H1 (cell line): ENCODE measurements around the gene TOP2A. TPM values are rescaled to one million over a fixed set of nuclear protein-coding genes. Genes with fewer than 3 reads are reported as not detected.

Source experiments
- CTCF ChIA-PET: fragments of 300-600 bp; sonication (Branson Sonifier 250); formaldehyde crosslinking; loops from one replicate; lab custom pipeline; 2021; ENCODE audit not compliant: partially characterized antibody; lab: Charles Lee
- POLR2A ChIA-PET: fragments of 300-600 bp; sonication (Branson Sonifier 250); formaldehyde crosslinking; loops from one replicate; lab custom pipeline; 2021; ENCODE audit warnings: inconsistent platforms; ENCODE audit not compliant: partially characterized antibody; lab: Charles Lee
- DNase-seq, 2 experiments: peaks; one replicate each; pipeline versions ENCODE4 v3.0.0 to v3.0.0-alpha.2; 2010 to 2022; ENCODE audit warnings: low spot score in 2 of 2, low read depth in 1 of 2, mixed read lengths in 1 of 2
- FAIRE-seq: peaks from 2 replicates; lab custom pipeline; 2011; peaks lifted over from hg19 to GRCh38; lab: Jason Lieb, UNC
- H2AFZ ChIP-seq: 2 replicates; pipeline ENCODE4 v1.8.1; 2012; ENCODE audit warnings: low read length, inconsistent platforms
- H2AK5ac ChIP-seq: 2 replicates; pipeline ENCODE4 v1.6.1; 2013; ENCODE audit warnings: low read depth, low read length
- H2BK120ac ChIP-seq: replicated peaks from 2 replicates; pipeline ENCODE3; 2013; ENCODE audit warnings: low read depth, low read length, inconsistent platforms
- H2BK12ac ChIP-seq: 2 replicates; pipeline ENCODE4 v1.6.1; 2013; ENCODE audit warnings: low read depth, low read length
- H2BK15ac ChIP-seq: 2 replicates; pipeline ENCODE4 v1.6.1; 2013; ENCODE audit warnings: low read length
- H2BK20ac ChIP-seq: 2 replicates; pipeline ENCODE4 v1.6.1; 2013; ENCODE audit warnings: low read length
- H2BK5ac ChIP-seq: 2 replicates; pipeline ENCODE4 v1.6.1; 2013; ENCODE audit warnings: low read depth, low read length
- H3K14ac ChIP-seq: 2 replicates; pipeline ENCODE4 v1.6.1; 2013; ENCODE audit warnings: inconsistent platforms; ENCODE audit not compliant: insufficient read length
- H3K18ac ChIP-seq: 2 replicates; pipeline ENCODE4 v1.6.1; 2013; ENCODE audit warnings: low read length; ENCODE audit errors: extremely low read depth
- H3K23ac ChIP-seq: 2 replicates; pipeline ENCODE4 v1.6.1; 2013; ENCODE audit warnings: inconsistent platforms; ENCODE audit not compliant: insufficient read length
- H3K23me2 ChIP-seq: 2 replicates; pipeline ENCODE4 v1.6.1; 2013; ENCODE audit warnings: low read depth, low read length
- H3K27ac ChIP-seq: 2 replicates; pipeline ENCODE4 v1.6.1; 2011; ENCODE audit warnings: low read depth, low read length, inconsistent platforms
- H3K27me3 ChIP-seq, 4 experiments: replicated peaks in 1 of 4; 1 replicate in 1 of 4; 2 replicates in 3 of 4; pipeline versions ENCODE4 v1.6.1 to v1.8.1; 2011 to 2013; ENCODE audit warnings: low read length in 3 of 4, mild to moderate bottlenecking in 3 of 4, inconsistent platforms in 2 of 4, mixed read lengths in 2 of 4, moderate library complexity in 1 of 4; ENCODE audit not compliant: control insufficient read depth in 3 of 4, insufficient read depth in 3 of 4; ENCODE audit errors: extremely low read depth in 1 of 4
- H3K36me3 ChIP-seq, 4 experiments: 2 replicates each; pipeline versions ENCODE4 v1.6.1 to v1.8.1; 2011 to 2013; ENCODE audit warnings: mild to moderate bottlenecking in 4 of 4, low read length in 3 of 4, moderate library complexity in 2 of 4, control low read depth in 1 of 4, inconsistent platforms in 1 of 4; ENCODE audit not compliant: insufficient read depth in 4 of 4, control insufficient read depth in 2 of 4
- H3K4ac ChIP-seq: replicated peaks from 2 replicates; pipeline ENCODE3; 2013; ENCODE audit warnings: low read length, low read depth, mixed read lengths, inconsistent platforms; ENCODE audit not compliant: insufficient read length
- H3K4me1 ChIP-seq, 4 experiments: replicated peaks in 1 of 4; 1 replicate in 1 of 4; 2 replicates in 3 of 4; pipeline versions ENCODE4 v1.6.1 to v1.8.1; 2011 to 2013; ENCODE audit warnings: low read length in 3 of 4, inconsistent platforms in 2 of 4, mixed read lengths in 1 of 4; ENCODE audit not compliant: insufficient read depth in 4 of 4, control insufficient read depth in 3 of 4
- H3K4me2 ChIP-seq, 2 experiments: 2 replicates each; pipeline versions ENCODE4 v1.6.1 to v1.8.1; 2011 to 2013; ENCODE audit warnings: low read depth in 2 of 2, low read length in 2 of 2, control low read depth in 1 of 2, inconsistent platforms in 1 of 2, mild to moderate bottlenecking in 1 of 2; ENCODE audit not compliant: insufficient read depth in 1 of 2
- H3K4me3 ChIP-seq, 4 experiments: fragments of 200-600, 300-600 bp in 1 of 4; sonication (generic), shearing (Covaris generic), sonication (Bioruptor Twin) in 1 of 4; 2 replicates each; pipeline versions ENCODE4 v1.5.1 to v1.8.1; 2011 to 2016; ENCODE audit warnings: low read length in 4 of 4, low read depth in 3 of 4, control low read depth in 2 of 4, inconsistent platforms in 2 of 4, mild to moderate bottlenecking in 2 of 4, mixed read lengths in 1 of 4, moderate library complexity in 1 of 4; ENCODE audit not compliant: insufficient read depth in 2 of 4; ENCODE audit errors: extremely low read depth in 1 of 4
- H3K56ac ChIP-seq: replicated peaks from 2 replicates; pipeline ENCODE3; 2013; ENCODE audit warnings: low read depth, mild to moderate bottlenecking, mixed read lengths, low read length, inconsistent platforms; ENCODE audit not compliant: insufficient read length
- H3K79me1 ChIP-seq: 2 replicates; pipeline ENCODE4 v1.6.1; 2013; ENCODE audit warnings: low read depth, low read length, control low read depth
- H3K79me2 ChIP-seq, 2 experiments: 2 replicates each; pipeline versions ENCODE4 v1.6.1 to v1.8.1; 2012 to 2013; ENCODE audit warnings: low read length in 2 of 2, mild to moderate bottlenecking in 2 of 2, inconsistent platforms in 1 of 2; ENCODE audit not compliant: insufficient read depth in 2 of 2, control insufficient read depth in 1 of 2
- H3K9ac ChIP-seq, 4 experiments: replicated peaks in 1 of 4; 1 replicate in 1 of 4; 2 replicates in 3 of 4; pipeline versions ENCODE4 v1.6.1 to v1.8.1; 2011 to 2013; ENCODE audit warnings: low read depth in 3 of 4, low read length in 3 of 4, control low read depth in 2 of 4, mild to moderate bottlenecking in 2 of 4, moderate library complexity in 2 of 4, inconsistent platforms in 1 of 4; ENCODE audit errors: extremely low read depth in 1 of 4
- H3K9me3 ChIP-seq, 2 experiments: 2 replicates each; pipeline versions ENCODE4 v1.6.1 to v1.8.1; 2012 to 2013; ENCODE audit warnings: mild to moderate bottlenecking in 2 of 2, moderate library complexity in 2 of 2, control low read depth in 1 of 2, inconsistent platforms in 1 of 2, low read depth in 1 of 2, low read length in 1 of 2, mixed read lengths in 1 of 2; ENCODE audit not compliant: insufficient read depth in 2 of 2
- H4K20me1 ChIP-seq, 2 experiments: replicated peaks in 1 of 2; 2 replicates each; pipeline versions ENCODE3 to v1.8.1; 2011 to 2013; ENCODE audit warnings: inconsistent platforms in 2 of 2, low read length in 2 of 2, mild to moderate bottlenecking in 1 of 2; ENCODE audit not compliant: insufficient read depth in 2 of 2, control insufficient read depth in 1 of 2
- H4K5ac ChIP-seq: 2 replicates; pipeline ENCODE4 v1.6.1; 2013; ENCODE audit warnings: low read length, low read depth, mixed read lengths, inconsistent platforms; ENCODE audit not compliant: insufficient read length
- H4K8ac ChIP-seq: 2 replicates; pipeline ENCODE4 v1.8.0; 2013; ENCODE audit warnings: mild to moderate bottlenecking, moderate library complexity, low read length, inconsistent platforms; ENCODE audit not compliant: insufficient read depth; ENCODE audit errors: extremely low read depth
- H4K91ac ChIP-seq: replicated peaks from 2 replicates; pipeline ENCODE3; 2013; ENCODE audit warnings: low read length, mixed read lengths, inconsistent platforms; ENCODE audit not compliant: insufficient read length
- ASH2L ChIP-seq: fragments of 200-600, 300-600 bp; sonication (generic); IDR thresholded peaks from one replicate; pipeline ENCODE4 v1.7.1; 2017; ENCODE audit warnings: low read length
- ATF3 ChIP-seq: IDR thresholded peaks from 2 replicates; pipeline ENCODE4 v1.6.1; 2011; ENCODE audit warnings: low read depth, mild to moderate bottlenecking, low read length; ENCODE audit not compliant: insufficient read depth
- EGR1 ChIP-seq: IDR thresholded peaks from 2 replicates; pipeline ENCODE4 v1.6.1; 2011; ENCODE audit warnings: low read depth, low read length, borderline replicate concordance
- KDM5A ChIP-seq: fragments of 200-600 bp; IDR thresholded peaks from 2 replicates; pipeline ENCODE4 v1.7.1; 2012; ENCODE audit warnings: mild to moderate bottlenecking, low read length, inconsistent platforms, mixed read lengths
- NANOG ChIP-seq: IDR thresholded peaks from 2 replicates; pipeline ENCODE4 v1.6.1; 2011; ENCODE audit warnings: low read length, low read depth, mild to moderate bottlenecking, inconsistent platforms; ENCODE audit not compliant: insufficient read depth, poor library complexity, severe bottlenecking
- POLR2AphosphoS5 ChIP-seq: IDR thresholded peaks from 2 replicates; pipeline ENCODE4 v1.6.1; 2011; ENCODE audit warnings: low read depth, low read length
- RFX5 ChIP-seq: IDR thresholded peaks from 2 replicates; pipeline ENCODE4 v1.6.1; 2011; ENCODE audit warnings: low read depth, low read length, improper control_type of control experiment, borderline replicate concordance
- SAP30 ChIP-seq: fragments of 300-600 bp; sonication (generic); IDR thresholded peaks from 2 replicates; pipeline ENCODE4 v1.7.1; 2012; ENCODE audit warnings: low read length, moderate library complexity, mild to moderate bottlenecking, inconsistent platforms; ENCODE audit not compliant: insufficient read depth, insufficient replicate concordance
- SP4 ChIP-seq: IDR thresholded peaks from 2 replicates; pipeline ENCODE4 v1.6.1; 2012; ENCODE audit warnings: low read length, inconsistent platforms
- ZNF274 ChIP-seq: IDR thresholded peaks from 2 replicates; pipeline ENCODE4 v1.7.0; 2012; ENCODE audit warnings: low read length, borderline replicate concordance; ENCODE audit errors: extremely low read depth
- WGBS, 2 experiments: shearing (Covaris generic) in 1 of 2; methylation state at CpG; one replicate each; pipeline versions ENCODE4 v1.1.6 to v1.1.7; 2013 to 2015; ENCODE audit warnings: low lambda C conversion rate in 2 of 2, mixed read lengths in 2 of 2, inconsistent platforms in 1 of 2, low coverage in 1 of 2, missing lambda C conversion rate in 1 of 2; ENCODE audit not compliant: insufficient replicate concordance in 2 of 2, insufficient coverage in 1 of 2, insufficient read length in 1 of 2; ENCODE audit errors: extremely low coverage in 1 of 2, missing lambda C conversion rate in 1 of 2; 5-methylcytosine and 5-hydroxymethylcytosine counted together
- polyA plus RNA-seq, 7 experiments: library from polyadenylated mRNA; depleted of rRNA in 3 of 7; stranded (reverse) in 5 of 7; unstranded in 2 of 7; fragments of >200 nt in 5 of 7; fragments of 200-250 nt in 2 of 7; gene quantifications; 1 replicate in 5 of 7; 2 replicates in 1 of 7; 4 replicates in 1 of 7; pipeline versions ENCODE4 v1.2.1 to v1.2.3, GENCODE V29; 2011 to 2013; ENCODE audit warnings: missing spikeins in 2 of 7, mixed read lengths in 2 of 7
- total RNA-seq: library from RNA; stranded (reverse); fragmentation: NEBNext Ultra II Directional; extraction: Animal tissue kit (Norgen Biotek cat#: 25700); gene quantifications from 2 replicates; pipeline ENCODE4 v1.2.1, GENCODE V29; 2021

The TOP2A gene
- total and polyA plus RNA-seq, 2 of the 8 experiments (the other 6 are each of a cell fraction or from before 2014, with no cell fraction given), result 83.1 to 291 TPM

GRCh38 chr17:40364906-40365305 is 52.8 kb downstream of the TOP2A start:
- Histone ChIP-seq H3K4me1 (peaks cover 6 to 34% (median 23%) of the 10 kb centered on the region in 4 experiments), H2AK5ac (no peak overlapping the region), H3K36me3 (no peaks in the 10 kb centered on the region), H2BK15ac (peak overlapping the region; percentile 8; the same call in 1 of the 2 replicates), H3K79me1 (no peaks in the 10 kb centered on the region), H3K14ac (no peak overlapping the region), H4K20me1 (peaks cover 0 to 2% of the 10 kb centered on the region in 2 experiments), H3K9me3 (no peaks in the 10 kb centered on the region), H4K91ac (no peak overlapping the region), H3K23ac (no peak overlapping the region), H2BK120ac (no peak overlapping the region), H4K8ac (no peak overlapping the region; the same call in 1 of the 2 replicates), H2BK20ac (0 out of 2 replicates have a peak overlapping the region, but pooled peaks have one; percentile 48), H3K23me2 (peaks cover 18% of the 10 kb centered on the region; the same call in 1 of the 2 replicates), H3K4me2 (peak overlapping the region; percentile 75 to 98), H3K4me3 (peak overlapping the region in 1 of 4 experiments; percentile 65; a peak in 5 of 8 replicates), H3K9ac (no peak overlapping the region), H3K27me3 (peaks cover 8 to 27% (median 24%) of the 10 kb centered on the region in 4 experiments), H2BK12ac (0 out of 2 replicates have a peak overlapping the region, but pooled peaks have one; percentile 18), H2AFZ (peak overlapping the region; percentile 80; the same call in 1 of the 2 replicates), H3K4ac (no peak overlapping the region), H3K79me2 (no peaks in the 10 kb centered on the region), H3K56ac (no peak overlapping the region), H4K5ac (no peak overlapping the region), H2BK5ac (peak overlapping the region; percentile 32; the same call in 1 of the 2 replicates), H3K18ac (no peak overlapping the region), H3K27ac (no peak overlapping the region)
- ChIA-PET CTCF (interaction anchor here (0.6 to 30.8 kb wide), 16 partner anchors 10 to 290 kb away, joined by 3 to 1198 read pairs (median 4); partner anchors contain the start of gene RARA), POLR2A (interaction anchor here (0.8 to 27.8 kb wide), 10 partner anchors 12 to 225 kb away, joined by 3 to 570 read pairs (median 4); partner anchors contain the start of genes CASC3, CDC6 and RARA)
- DNase-seq (no peak), FAIRE-seq (no peak)
- 70% methylated on average over 9 of the region's 9 CpGs; no CpG with 5 or more reads in 1 of the 2 experiments for WGBS, 2 experiments
- TF ChIP-seq SP4 (no peak), NANOG (no peak), EGR1 (no peak), POLR2AphosphoS5 (no peak), KDM5A (no peak), ATF3 (no peak), RFX5 (no peak), ZNF274 (no peak), ASH2L (no peak), SAP30 (no peak)
- TF ChIP-seq, all 59 proteins: peak for 0
